NCI-H1417 treated with DMSO at 0.1 percent for 48 hours (cell line): ENCODE measurements around the gene MAGEA2B.
"Not testable (repeated sequence)": the region's sequence is repeated elsewhere in the genome, so short reads cannot be mapped to it uniquely, and the experiment has no call there.

Source experiments
- DNase-seq: peaks from one replicate; lab custom pipeline; 2025; lab: John Stamatoyannopoulos, UW

Gene MAGEA2B

GRCh38 chrX:152758918-152759317, 44.5 kb downstream of the MAGEA2B start, which contains the start of gene CSAG3:
TSS of gene CSAG3 (plus strand) at chrX:152759218.
- not testable (repeated sequence) for DNase-seq

GRCh38 chrX:152759544-152759943, 45.1 kb downstream of the MAGEA2B start:
- DNase-seq = not testable (repeated sequence)

GRCh38 chrX:152761582-152761981, 47.2 kb downstream of the MAGEA2B start:
- DNase-seq = not testable (repeated sequence)

- not testable (repeated sequence) for DNase-seq
Measured at GRCh38 chrX:152766562-152766961, 52.1 kb downstream of the MAGEA2B start.
